GM18873 (cell line): ENCODE measurements around the gene PEX5L.
"Not testable (repeated sequence)": the region's sequence is repeated elsewhere in the genome, so short reads cannot be mapped to it uniquely, and the experiment has no call there.

Source experiments
- ATAC-seq: cut with Tn5 transposase; IDR thresholded peaks from one replicate; pipeline ENCODE4 v1.9.1; 2021; ENCODE audit warnings: mild to moderate bottlenecking, moderate library complexity, moderate number of reproducible peaks; ENCODE audit not compliant: unreplicated experiment, low FRiP score

Gene PEX5L

GRCh38 chr3:179797192-179797591 lies 239.5 kb downstream of the PEX5L start:
- no peak for ATAC-seq

GRCh38 chr3:179796421-179796820 lies 240.3 kb downstream of the PEX5L start:
- ATAC-seq = no peak

- ATAC-seq = no peak
These were observed 242.4 kb downstream of the PEX5L start for GRCh38 chr3:179794355-179794754.

GRCh38 chr3:179791793-179792192 lies 244.9 kb downstream of the PEX5L start:
- no peak for ATAC-seq

GRCh38 chr3:179788996-179789395 lies 247.7 kb downstream of the PEX5L start:
- no peak for ATAC-seq

- ATAC-seq = not testable (repeated sequence)
These were observed 253.9 kb downstream of the PEX5L start for GRCh38 chr3:179782841-179783240.

- ATAC-seq = no peak
These were observed 261.2 kb downstream of the PEX5L start for GRCh38 chr3:179775416-179776122.

GRCh38 chr3:179772297-179772696 lies 264.4 kb downstream of the PEX5L start:
- ATAC-seq = no peak

- ATAC-seq = no peak
These were observed 264.9 kb downstream of the PEX5L start for GRCh38 chr3:179771797-179772196.

- no peak for ATAC-seq
These were observed 267.1 kb downstream of the PEX5L start for GRCh38 chr3:179769411-179770247.

- no peak for ATAC-seq
These were observed 268.7 kb downstream of the PEX5L start for GRCh38 chr3:179768080-179768479.

- no peak for ATAC-seq
These were observed 270.2 kb downstream of the PEX5L start for GRCh38 chr3:179766416-179767133.

GRCh38 chr3:179765396-179765795 lies 271.3 kb downstream of the PEX5L start:
- ATAC-seq = no peak

- ATAC-seq = no peak
These were observed 275.8 kb downstream of the PEX5L start for GRCh38 chr3:179760944-179761343.

GRCh38 chr3:179750720-179751328 lies 285.9 kb downstream of the PEX5L start:
- no peak for ATAC-seq

- ATAC-seq = no peak
These were observed 291.0 kb downstream of the PEX5L start for GRCh38 chr3:179745716-179746115.

GRCh38 chr3:179745079-179745478 lies 291.7 kb downstream of the PEX5L start:
- no peak for ATAC-seq
